ELR (cell line): ENCODE results near the gene FITM1.
A peak's percentile ranks its signal among the peaks of the same experiment; 100 is the strongest.

Experiments
- DNase-seq: peaks from one replicate; pipeline ENCODE4 v3.0.0-alpha.2; 2015; ENCODE audit warnings: low read depth

FITM1 gene, protein sequence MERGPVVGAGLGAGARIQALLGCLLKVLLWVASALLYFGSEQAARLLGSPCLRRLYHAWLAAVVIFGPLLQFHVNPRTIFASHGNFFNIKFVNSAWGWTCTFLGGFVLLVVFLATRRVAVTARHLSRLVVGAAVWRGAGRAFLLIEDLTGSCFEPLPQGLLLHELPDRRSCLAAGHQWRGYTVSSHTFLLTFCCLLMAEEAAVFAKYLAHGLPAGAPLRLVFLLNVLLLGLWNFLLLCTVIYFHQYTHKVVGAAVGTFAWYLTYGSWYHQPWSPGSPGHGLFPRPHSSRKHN

DNA sequence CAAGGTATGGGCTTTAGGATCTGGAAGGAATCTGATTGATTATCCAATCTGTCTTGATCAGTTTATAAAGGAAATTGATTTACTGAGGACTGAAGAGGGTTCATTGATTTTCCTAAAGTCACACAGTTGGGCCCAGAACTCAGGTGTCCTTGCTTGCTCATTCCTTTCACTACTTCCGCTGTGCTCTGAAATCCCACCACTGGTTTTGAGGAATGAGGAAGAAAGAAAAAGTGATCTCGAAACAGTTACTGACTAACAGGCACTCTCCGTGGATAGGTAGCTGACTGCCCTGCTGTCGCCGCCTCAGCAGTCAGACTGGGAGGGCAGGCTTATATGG is at the start of gene FITM1:
TSS of gene FITM1 (plus strand) at position 280 of the 337 bp plus-strand sequence. CDS start 905 bp downstream, outside the sequence.
- DNase-seq = no peak

DNA sequence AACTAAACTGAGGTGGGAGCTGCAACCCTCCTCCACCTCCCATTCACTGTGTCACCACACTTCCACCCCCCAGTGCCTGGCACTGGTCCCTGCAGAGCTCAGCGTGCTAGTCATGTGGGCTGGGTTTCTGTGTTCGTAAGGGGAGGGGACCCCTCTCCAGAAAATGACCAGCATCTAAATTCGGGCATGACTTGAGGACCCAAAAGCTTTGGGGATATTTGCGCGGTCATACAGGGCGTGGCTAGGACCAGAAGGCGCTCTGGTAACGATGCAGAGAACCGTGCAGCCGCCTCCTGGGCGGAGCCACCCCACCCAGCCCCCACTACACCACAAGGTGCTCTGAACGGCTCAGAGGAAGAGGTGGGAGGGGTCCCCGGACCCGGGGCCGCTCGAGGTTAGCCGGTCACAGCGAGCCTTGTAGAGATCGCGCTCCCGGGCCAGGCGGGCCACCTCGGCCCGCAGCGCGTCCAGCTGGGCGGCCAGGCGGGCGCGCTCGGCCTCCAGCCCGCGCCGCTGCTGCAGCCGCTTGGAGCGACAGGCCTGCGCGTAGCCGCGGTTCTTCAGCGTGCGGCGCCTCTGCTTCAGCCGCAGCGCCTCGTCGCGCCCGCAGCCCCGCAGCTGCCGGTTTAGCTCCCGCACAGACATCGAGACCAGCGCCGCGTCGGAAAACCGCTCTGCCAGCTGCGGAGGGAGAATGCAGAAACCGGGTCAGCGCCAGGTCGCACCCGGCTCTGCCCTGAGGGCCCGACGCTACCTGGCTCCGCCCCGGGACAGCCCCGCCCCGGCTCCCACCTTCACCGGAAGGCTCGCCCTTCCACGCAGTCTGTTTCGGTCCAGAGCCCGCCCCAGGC is 49.3 kb upstream of the FITM1 start:
- DNase-seq = peak; percentile 33

DNA sequence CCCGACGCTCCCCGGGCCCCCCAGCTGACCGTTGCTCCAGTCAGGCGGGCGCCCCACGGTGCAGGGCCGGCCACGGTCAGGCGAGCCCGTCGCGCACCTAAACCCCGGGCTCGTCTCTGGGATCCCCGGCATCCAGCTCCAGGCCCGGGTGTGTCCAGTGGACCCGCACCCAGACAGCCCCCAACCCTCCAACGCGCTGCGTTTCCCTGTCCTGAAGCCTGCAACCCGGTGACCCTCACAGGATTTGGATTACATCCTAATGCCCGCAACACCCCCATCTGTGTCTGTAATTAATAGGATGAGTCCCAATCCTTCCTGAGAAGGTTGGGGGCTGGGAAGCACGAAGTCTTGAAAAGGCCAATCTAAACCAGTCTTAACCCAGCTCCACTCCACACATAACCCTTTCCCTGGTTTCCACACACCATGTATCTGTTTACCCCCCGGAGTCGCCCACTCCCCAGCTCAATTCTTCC is 48.7 kb upstream of the FITM1 start:
- no peak for DNase-seq

DNA sequence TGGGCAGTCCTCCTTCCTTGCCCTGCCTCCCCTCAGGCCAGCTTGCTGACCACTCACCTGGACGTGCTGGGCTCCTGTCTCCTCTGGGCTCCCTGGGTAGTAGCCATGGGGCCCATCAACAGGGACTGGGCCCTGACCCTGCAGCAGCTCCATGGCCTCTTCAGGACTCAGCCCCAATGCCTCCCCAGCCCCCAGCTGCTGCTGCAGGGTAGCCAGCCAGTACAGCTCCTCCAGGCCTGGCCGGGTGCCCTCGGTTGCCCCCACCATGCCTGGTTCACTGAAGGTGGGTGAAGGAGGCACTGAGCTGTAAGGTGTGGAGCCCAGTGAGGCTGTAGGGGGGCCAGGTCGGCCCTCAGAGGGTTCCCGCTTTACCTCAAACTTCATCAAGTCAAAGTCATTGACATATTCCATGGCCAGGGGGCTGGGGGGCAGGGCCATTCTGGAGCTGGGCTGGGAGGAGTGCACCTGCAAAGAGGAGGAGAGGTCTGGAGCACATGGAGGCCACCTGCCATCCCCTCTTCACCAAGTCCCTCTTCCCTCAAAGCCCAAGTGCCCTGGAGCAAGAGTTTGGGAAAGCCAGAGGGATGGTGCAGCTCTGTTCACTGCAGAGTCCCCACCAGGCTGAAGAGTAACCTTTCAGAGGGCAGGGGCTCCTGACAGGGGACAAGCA is 47.9 kb upstream of the FITM1 start:
- no peak for DNase-seq

- no peak for DNase-seq
Observed at GRCh38 chr14:24083462-24083861, 47.0 kb upstream of the FITM1 start.

GRCh38 chr14:24084440-24084839 is 46.0 kb upstream of the FITM1 start:
- no peak for DNase-seq

GRCh38 chr14:24085215-24085614 is 45.2 kb upstream of the FITM1 start:
- no peak for DNase-seq

DNA sequence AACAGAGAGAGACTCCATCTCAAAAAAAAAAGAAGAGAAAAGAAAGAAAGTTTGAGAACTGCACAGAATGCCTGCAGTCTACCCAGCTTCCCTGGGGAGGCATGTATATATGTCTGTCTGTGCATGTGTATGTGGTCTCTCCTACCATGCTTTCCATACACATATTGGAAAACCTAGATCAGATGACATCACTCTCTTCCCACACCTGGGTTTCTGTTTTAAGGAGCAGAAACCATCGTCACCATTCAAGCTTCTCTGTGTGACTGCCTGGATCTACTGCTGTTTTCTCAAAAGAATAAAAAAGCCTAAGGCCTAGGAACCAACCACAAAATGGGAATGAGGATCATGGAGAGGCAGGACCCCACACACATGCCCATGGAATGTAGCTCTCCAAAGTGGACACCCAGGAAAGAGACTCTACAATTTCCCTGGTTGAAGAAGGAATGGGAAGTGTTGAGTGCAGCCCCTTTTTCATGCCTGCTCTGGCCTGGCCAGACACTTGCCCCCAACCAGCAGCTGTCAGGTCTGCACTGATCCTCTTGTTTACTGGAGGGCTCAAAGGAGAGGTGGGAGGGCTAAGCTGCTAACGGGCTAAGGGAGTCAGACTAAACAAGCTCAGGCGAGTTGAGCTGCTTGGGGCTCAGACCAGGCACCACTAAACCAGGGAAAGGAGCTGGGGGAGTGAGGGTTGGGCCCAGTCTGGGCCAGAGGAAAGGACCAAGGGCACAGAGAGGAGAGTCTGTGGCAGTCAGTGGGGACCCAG is 44.1 kb upstream of the FITM1 start:
- DNase-seq = no peak

DNA sequence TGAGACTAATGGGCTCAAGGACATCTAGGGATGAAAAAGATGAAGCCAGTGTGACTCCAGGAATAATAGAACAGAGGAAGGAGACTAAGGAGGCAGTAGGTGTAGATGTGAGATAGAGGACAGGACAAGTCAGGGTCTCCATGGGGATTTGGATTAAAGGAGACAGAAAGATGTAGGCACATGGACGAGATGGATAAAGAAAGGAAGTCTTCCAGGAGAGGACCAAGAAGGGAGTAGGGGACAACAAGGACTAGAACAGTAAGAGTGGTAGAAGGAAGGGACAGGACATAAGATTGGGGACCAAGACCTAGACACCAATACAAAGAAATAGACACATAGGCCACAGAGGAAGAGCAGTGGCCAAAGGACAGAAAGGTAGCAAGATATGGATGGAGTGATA is 43.5 kb upstream of the FITM1 start:
- DNase-seq = no peak

DNA sequence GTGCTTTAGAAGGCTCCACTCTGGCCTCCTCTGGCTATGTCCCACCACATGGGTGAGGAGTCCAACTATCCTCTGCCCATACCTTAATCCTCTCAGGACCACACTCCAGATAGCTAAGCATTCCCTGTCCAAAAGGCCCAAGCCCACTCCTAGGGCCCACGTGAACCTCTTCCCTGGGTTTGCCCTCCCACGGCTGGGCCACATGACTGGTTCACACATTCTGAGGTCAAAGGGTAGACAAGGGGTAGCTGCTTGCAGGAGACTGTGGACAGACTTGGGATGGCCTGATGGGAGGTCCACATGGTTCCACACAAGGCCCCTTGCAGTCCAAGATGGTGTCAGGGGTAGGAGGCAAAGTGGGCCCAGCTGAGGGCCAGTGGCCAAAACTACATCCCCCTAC is 42.4 kb upstream of the FITM1 start:
- no peak for DNase-seq

DNA sequence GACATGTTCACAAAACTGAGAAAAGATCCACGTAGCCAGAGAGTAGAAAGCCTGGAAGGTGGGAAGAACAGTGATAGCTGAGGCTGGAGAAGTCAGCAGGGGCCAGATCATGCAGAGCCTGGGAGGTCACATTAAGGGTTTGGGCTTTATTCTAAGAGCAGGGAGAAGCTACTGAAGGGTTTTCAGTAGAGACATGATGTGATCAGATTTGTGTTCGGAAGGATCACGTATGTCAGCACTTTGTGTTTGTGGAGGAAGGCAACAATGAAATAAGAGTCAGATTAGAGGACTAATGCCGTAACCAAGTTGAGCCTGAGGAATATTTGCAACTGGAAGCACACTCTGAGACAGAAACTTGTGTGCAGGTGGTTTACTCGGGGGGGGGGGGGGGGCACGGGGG is 40.6 kb upstream of the FITM1 start:
- DNase-seq = no peak

DNA sequence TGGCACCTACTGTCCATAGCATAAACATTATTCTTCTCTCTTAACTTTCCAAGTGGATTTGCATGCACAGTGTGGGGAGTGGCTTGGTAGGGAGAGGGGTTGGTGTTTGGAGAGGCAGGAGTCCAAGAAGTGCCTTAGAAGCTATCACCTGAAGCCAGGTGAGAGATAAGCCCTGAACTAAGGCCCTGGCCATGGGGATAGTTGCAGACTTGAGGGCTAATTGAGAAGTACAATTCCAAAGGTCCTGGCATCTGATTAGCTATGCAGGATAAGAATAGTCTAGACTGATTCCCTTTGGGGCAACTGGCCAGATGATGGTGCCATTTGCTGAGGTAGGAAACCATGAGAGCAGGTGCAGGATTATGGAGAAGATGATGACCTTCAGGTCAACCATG is 38.4 kb upstream of the FITM1 start:
- DNase-seq = no peak

DNA sequence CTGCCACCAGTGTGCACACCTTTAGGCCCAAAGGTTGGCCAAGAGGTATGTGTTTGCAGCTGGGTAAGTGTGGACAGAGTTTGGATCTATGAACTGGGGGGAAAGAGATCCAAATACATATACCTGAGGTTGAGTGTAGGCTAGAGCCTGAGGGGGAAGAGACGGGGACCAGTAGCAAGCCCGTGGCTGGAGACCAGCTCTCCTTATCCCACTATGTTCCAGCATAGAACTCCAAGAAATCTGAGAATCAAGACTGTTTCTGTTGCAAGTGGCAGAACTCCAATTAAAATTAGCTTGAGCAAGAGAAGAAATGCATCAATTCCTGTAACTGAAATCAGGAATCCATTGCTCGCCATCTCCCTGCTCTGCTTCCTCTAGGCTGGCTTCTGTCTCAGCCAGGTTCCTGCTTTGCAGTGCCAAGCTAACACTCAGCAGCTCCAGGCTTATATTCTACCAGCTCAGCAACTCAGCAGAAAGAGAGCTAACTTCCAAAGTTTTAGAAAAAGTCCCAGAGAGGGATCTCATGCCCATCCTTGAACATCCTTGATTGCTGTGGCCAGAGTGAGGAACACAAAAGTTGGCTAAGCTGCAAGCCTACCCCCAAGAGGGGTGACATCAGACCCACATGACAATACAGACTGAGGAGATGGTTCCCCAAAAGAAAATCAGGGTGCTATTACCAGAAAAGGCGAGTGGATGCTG is 37.8 kb upstream of the FITM1 start:
- DNase-seq = no peak

- DNase-seq = no peak
Observed at GRCh38 chr14:24093207-24093900, 37.1 kb upstream of the FITM1 start.

DNA sequence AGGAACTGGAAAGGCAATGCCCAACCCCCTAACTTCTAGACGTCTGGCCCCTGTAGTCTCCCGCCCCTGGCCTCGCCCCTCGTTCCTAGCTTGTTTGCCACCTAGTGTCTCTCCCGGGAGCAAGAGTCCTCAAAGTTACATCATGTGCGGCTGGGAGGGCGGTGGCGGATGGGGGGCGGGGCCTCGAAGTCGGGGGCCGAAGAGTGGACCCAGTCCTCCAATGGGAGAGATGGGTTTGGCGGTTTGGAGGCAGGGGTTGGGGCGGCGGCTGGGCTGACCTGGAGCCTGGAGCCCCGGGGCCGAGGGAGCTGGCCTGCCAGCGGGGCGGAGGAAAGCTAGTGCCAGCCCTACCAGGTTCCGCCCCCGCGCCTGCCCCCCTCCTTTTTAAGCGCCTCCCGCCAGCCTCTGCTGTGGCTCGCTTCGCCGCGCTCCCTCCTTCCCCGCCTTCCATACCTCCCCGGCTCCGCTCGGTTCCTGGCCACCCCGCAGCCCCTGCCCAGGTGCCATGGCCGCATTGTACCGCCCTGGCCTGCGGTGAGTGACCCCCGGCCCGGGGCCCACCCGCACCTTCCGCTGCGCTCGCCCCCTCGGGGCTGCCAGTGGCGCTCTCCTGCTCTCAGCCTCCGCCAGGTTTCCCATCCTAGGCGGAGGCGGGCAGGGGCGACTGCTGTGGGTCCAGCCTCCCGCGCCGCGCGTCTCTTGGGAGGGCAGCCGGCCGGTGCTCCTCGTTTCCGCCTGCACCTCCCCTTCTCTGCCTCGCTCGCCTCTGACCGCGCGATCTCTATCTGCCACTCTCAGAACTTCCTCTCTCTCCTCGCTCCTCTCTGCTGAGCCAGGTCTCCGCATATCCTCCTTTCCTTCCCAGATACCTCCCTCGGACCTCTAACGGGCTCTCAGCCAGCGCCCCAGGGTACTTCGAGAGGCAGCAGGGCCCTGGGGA is 36.3 kb upstream of the FITM1 start, which contains the start of gene PCK2:
TSS of gene PCK2 (plus strand) at position 411 of the 940 bp plus-strand sequence. CDS start at position 506, 95 bp downstream.
- peak; percentile 92 for DNase-seq

DNA sequence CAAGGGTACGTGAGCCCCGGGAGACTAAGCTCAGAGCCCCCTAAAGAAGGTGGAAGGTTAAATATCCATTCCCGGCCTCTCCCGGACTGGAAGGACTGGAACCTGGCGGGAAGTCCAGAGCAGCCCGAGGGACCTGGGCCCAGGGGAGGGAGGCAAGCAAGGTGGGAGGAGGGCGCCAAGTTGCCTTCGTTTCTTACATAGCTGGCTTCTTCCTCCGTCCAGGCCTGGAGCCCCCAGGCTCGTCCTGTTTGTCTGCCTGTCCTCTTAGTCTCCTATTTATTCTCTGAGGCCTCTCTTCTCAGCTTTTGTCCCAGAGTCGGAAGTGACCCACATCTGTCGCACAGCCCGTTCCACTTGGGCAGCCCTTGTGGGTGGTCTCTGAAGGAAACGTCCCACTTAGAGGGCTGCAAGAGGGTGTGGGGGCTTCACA is 35.6 kb upstream of the FITM1 start:
- DNase-seq = peak; percentile 23

- peak; percentile 71 for DNase-seq
Observed at GRCh38 chr14:24095271-24096068, 35.0 kb upstream of the FITM1 start.

- DNase-seq = no peak
Observed at GRCh38 chr14:24096545-24097181, 33.8 kb upstream of the FITM1 start.
